ENCODE measurements around the gene FTH1.
"Not testable (repeated sequence)": the region's sequence is repeated elsewhere in the genome, so short reads cannot be mapped to it uniquely, and the experiment has no call there.

Gene FTH1

DNA sequence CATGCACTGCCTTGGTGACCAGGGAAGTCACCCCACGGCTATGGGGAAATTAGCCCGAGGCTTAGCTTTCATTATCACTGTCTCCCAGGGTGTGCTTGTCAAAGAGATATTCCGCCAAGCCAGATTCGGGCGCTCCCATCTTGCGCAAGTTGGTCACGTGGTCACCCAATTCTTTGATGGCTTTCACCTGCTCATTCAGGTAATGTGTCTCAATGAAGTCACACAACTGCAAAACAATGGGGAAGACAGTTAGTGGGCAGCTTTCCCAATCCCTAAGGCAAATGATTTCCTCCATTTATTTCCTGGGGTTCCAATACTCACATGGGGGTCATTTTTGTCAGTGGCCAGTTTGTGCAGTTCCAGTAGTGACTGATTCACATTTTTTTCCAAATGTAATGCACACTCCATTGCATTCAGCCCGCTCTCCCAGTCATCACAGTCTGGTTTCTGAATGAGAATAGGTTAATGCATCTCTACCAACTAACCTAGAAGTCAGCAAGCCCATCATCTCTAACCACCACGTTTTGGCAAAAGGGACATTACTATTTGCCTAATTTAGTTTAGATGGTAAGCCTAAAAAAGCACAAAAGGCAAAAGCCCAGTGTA lies 2.7 kb downstream of the FTH1 start:
- DNase-seq (ENCODE audit: insufficient read length, low spot score); FAIRE-seq: not testable (repeated sequence)

GRCh38 chr11:61964058-61964665 lies 3.3 kb downstream of the FTH1 start:
- FAIRE-seq (no peak), DNase-seq (ENCODE audit: insufficient read length, low spot score) (no peak)

DNA sequence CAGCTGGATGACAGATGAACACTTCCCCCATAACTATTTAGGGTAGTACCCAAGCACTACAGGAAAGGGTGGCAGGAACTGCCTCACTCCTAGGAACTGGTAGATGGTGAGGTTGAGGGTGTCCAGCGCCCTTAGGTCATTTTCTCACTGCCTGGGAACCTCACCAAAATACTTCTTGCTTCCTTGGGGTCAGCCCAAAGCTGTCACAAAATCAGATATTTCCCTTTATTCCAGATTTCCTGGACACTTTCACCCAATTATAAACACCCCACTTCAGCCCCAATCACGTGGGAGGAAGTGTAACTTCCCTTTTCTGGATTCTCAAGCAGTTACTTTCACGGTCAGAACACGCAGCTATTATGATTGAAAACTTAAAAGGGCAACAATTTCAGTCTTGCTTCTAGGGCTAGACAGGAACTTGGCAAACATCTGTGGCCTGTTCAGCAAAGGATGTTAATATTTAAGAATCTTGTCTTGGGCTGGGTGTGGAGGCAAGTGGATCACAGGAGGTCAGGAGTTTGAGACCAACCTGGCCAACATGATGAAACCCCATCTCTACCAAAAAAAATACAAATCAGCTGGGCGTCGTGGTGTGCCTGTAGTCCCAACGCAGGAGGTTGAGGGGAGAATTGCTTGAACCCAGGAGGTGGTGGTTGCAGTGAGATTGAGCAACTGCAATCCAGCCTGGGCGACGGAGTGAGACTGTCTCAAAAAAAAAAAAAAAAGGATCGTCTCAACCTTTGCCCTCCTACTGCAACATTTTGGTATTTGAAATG lies 4.0 kb downstream of the FTH1 start:
- FAIRE-seq = peak; percentile 49
- no peak for DNase-seq (ENCODE audit: insufficient read length, low spot score)

GRCh38 chr11:61963016-61963281 lies 4.5 kb downstream of the FTH1 start:
- DNase-seq (ENCODE audit: insufficient read length, low spot score) = no peak
- FAIRE-seq = no peak

GRCh38 chr11:61962213-61963015 lies 5.0 kb downstream of the FTH1 start:
- no peak for DNase-seq (ENCODE audit: insufficient read length, low spot score)
- FAIRE-seq = no peak

DNA sequence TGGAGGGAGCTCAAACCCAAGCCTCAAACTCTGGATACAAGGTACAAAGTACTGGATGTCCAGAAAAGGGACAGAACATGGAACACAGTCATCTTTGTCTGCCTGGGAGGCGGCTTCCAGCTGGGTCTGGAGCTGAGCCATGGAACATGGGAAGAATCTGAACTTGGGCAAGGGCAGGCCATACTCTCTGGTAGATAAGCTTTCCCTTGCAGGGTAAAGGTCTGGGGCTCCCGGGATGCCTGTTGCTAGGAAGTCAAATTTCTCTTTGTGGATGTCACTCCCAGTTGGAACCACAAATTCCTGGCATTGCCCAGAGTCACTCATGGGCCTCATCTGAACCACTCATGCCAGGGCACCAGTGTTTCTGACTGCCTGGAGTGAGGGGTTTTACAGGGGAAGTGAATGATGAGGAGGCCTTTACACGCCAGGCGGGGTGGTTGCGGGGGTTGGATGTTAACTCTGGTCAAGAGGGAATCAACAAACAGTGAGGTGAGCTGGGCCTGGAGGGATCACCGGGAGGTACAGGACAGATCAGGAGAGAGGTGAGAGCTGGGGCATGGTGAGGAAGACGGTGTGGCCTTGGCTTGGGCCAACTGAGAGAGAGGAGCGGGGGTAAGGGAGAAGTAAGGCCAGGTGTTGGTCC lies 5.7 kb downstream of the FTH1 start:
- FAIRE-seq (no peak), DNase-seq (ENCODE audit: insufficient read length, low spot score) (no peak)

DNA sequence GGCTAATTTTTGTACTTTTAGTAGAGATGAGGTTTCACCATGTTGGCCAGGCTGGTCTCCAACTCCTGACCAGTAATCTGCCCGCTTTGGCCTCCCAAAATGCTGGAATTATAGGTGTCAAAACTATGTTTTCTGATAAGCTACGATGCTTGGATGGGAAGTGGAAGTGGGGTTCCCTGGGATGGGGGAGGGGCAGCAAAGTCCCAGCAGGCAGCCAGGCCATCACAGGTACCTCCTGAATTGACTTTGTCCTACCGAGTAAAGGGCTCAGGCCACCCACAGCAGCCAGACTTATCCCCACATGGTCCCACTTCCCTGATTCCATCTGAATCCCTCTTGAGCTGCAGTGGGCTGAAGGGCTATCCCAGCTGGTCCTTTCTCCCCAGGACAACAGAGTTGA lies 6.9 kb downstream of the FTH1 start:
- FAIRE-seq = no peak
- DNase-seq (ENCODE audit: insufficient read length, low spot score) = no peak

- FAIRE-seq (no peak), DNase-seq (ENCODE audit: insufficient read length, low spot score) (no peak)
Observed at GRCh38 chr11:61959678-61960077, 7.8 kb downstream of the FTH1 start.

DNA sequence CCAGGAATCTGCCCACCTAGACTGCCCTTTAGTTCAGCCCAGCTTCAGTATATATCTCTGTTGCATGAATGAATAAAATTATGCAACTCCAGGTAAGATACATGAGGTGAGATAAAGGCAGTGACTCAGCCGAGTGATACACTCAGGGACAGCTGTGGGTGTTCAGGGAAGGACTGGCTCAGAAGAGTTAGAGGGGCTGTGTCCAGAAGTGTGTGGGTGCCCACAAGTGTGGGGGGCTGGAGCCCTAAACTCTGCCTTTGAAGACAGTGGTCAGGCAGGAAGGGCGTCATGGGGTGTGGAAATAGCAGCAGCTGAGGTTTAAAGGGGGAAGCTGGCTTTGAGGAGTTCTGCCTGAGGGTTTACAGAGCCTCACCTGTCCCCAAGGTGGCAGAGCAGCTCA lies 8.3 kb downstream of the FTH1 start:
- no peak for DNase-seq (ENCODE audit: insufficient read length, low spot score)
- no peak for FAIRE-seq

GRCh38 chr11:61958590-61958989 lies 8.8 kb downstream of the FTH1 start:
- no peak for FAIRE-seq
- no peak for DNase-seq (ENCODE audit: insufficient read length, low spot score)

DNA sequence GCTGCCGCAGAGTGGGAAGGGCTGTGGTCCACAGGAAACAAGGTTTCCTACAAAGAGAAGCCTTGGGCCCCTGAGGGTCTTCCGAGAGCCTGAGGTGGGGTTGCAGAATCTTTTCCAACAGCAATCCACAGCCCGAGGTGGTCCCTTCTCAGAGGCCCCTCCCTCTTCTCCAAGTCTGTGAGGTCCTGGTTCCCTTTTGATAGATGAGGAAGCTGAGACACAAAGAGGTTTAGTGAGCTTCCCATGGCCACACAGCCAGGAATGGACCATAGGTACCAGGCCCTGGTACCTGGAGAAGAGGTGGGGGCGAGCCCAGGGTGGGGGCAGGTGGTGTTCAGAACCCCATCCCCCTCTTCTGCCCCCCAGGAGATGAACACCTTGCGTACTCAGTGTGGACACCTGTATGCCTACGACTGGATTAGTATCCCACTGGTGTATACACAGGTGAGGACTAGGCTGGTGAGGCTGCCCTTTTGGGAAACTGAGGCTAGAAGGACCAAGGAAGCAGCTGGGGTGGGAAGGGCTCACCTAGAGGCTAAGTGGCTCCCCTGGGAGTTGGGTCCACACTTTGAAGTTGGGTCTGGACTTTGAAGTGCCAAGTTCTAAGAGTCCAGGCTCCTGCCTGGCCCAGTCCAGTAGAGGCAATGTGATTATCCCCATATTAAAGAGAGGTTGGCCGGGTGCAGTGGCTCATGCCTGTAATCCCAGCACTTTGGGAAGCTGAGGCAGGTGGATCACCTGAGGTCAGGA lies 10.2 kb downstream of the FTH1 start:
- FAIRE-seq (no peak), DNase-seq (ENCODE audit: insufficient read length, low spot score) (no peak)

- DNase-seq (ENCODE audit: insufficient read length, low spot score) (no peak), FAIRE-seq (no peak)
Observed at GRCh38 chr11:61956191-61957020, 11.0 kb downstream of the FTH1 start.

DNA sequence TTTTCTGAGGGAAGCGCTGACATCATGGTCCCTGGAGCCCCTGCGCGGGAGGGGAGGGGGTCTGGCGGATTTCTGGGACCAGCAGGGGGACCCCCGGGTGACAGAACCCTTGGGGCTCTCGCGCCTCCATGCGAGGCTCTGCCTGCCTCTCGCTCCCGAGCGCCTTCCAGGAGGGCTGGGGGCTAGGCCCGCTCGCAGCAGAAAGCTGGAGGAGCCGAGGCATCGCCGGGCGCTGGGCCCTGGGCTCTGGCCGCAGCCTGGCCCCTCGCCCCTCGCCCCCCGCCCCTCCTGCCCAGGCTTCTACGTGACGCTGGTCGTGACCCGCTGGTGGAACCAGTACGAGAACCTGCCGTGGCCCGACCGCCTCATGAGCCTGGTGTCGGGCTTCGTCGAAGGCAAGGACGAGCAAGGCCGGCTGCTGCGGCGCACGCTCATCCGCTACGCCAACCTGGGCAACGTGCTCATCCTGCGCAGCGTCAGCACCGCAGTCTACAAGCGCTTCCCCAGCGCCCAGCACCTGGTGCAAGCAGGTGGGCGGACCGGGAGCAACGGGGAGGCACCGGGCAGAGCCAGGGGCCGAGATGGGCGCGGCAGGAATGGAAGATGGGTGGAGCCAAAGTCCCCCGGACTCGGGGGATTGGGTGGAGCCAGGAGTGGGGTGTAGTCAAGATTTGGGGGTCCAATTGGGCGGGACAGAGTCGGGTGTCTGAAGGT lies 11.9 kb downstream of the FTH1 start:
- no peak for DNase-seq (ENCODE audit: insufficient read length, low spot score)
- FAIRE-seq = no peak

GRCh38 chr11:61954851-61955421 lies 12.5 kb downstream of the FTH1 start:
- FAIRE-seq (no peak), DNase-seq (ENCODE audit: insufficient read length, low spot score) (no peak)

DNA sequence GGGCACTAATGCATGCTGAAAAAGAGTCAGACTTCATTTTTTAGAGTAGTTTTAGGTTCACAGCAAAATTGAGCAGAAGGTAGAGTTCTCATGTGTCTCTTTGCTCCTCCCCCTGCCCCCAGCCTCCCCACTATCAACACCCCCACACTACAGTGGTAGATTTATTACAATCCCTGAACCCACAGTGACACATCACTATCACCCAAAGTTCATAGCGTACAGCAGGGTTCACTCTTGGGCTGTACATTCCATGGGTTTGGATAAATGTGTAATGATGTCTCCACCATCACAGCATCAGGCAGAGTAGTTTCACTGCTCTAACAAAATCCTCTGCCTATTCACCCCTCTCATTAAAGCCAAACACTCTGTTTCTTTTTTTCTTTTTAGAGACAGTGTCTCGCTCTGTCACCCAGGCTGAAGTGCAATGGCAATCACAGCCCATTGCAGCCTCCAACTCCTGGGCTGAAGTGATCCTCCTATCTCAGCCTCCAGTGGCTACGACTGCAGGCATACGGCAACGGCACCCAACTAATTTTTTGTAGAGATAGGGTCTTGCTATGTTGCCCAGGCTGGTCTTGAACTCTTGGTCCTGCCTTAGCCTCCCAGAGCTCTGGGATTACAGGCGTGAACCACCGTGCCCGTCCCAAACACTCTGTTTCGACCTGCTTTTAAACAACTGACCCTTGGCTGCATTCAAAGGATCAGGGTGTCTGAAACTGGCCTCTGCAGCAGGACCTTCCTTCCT lies 13.2 kb downstream of the FTH1 start:
- FAIRE-seq (no peak), DNase-seq (ENCODE audit: insufficient read length, low spot score) (no peak)

DNA sequence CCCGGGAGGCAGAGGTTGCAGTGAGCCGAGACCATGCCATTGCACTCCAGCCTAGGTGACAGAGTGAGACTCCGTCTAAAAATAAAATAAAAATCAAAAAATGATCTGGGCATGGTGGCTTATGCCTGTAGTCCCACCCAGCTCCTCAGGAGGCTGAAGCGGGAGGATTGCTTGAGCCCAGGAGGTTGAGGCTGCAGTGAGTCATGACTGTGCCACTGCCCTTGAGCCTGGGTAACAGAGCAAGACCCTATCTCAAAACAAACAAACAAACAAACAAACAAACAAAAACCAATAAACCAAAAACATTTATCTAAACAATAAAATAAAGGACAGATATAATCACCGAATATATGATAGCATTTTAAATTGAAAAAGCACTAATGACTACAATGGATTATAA lies 13.8 kb downstream of the FTH1 start:
- not testable (repeated sequence) for FAIRE-seq; DNase-seq (ENCODE audit: insufficient read length, low spot score)

GRCh38 chr11:61952882-61953281 lies 14.6 kb downstream of the FTH1 start:
- no peak for DNase-seq (ENCODE audit: insufficient read length, low spot score)
- FAIRE-seq = no peak

All from GM19239 (cell line).